HCT116 (cell line): ENCODE results near the gene SERGEF. TPM values are rescaled to one million over a fixed set of nuclear protein-coding genes. Genes with fewer than 3 reads are reported as not detected.

Experiments
- ATAC-seq: fragments of 200-7000 bp; cut with Tn5 transposase; 2 replicates; pipeline ENCODE4 v1.9.1; 2020; ENCODE audit warnings: mild to moderate bottlenecking, moderate library complexity
- BruUV-seq: library from RNA; stranded (reverse); fragments of 400-500 nt; replicated peaks from 2 replicates; lab custom pipeline; 2021; lab: Mats Ljungman, UMichigan
- CTCF ChIA-PET: fragments of 300-600 bp; sonication (Branson Sonifier 250); formaldehyde crosslinking; loops from one replicate; lab custom pipeline; 2021; ENCODE audit warnings: antibody characterized with exemption; lab: Charles Lee
- POLR2A ChIA-PET: fragments of 300-600, 350-600 bp; sonication (Branson Sonifier 250); formaldehyde crosslinking; loops from one replicate; lab custom pipeline; 2021; ENCODE audit warnings: antibody characterized with exemption; lab: Charles Lee
- RAD21 ChIA-PET, 2 experiments: fragments of 300-600 bp; sonication (Branson Sonifier 250); formaldehyde crosslinking; loops; one replicate each; lab custom pipeline; 2023; ENCODE audit warnings: low total read pairs in 2 of 2; ENCODE audit not compliant: uncharacterized antibody in 2 of 2, unreplicated experiment in 2 of 2, low non-redundant PET in 1 of 2; lab: Charles Lee
- DNase-seq: peaks from one replicate; pipeline ENCODE4 v3.0.0-alpha.2; 2010; ENCODE audit warnings: low read depth, low spot score
- H2AFZ ChIP-seq: fragments of 200-600 bp; shearing (Covaris generic), sonication (generic); 2 replicates; pipeline ENCODE4 v1.6.1; 2017; ENCODE audit warnings: low read depth, mixed run types, mixed read lengths, antibody characterized with exemption, low read length; ENCODE audit not compliant: poor library complexity, severe bottlenecking
- H3K27ac ChIP-seq: 2 replicates; pipeline ENCODE4 v1.5.1; 2012; ENCODE audit warnings: low read depth, low read length
- H3K27me3 ChIP-seq: fragments of 200-600 bp; sonication (generic); 2 replicates; pipeline ENCODE4 v1.6.1; 2016; ENCODE audit warnings: mixed run types, low read length, mixed read lengths; ENCODE audit not compliant: insufficient read depth
- H3K36me3 ChIP-seq, 2 experiments: fragments of 200-500 bp in 1 of 2; fragments of 200-600 bp in 1 of 2; sonication (Bioruptor generic) in 1 of 2; sonication (generic) in 1 of 2; 2 replicates each; pipeline versions ENCODE4 v1.5.1 to v1.6.1; 2014 to 2016; ENCODE audit warnings: low read length in 2 of 2, inconsistent platforms in 1 of 2, mixed read lengths in 1 of 2, mixed run types in 1 of 2; ENCODE audit not compliant: insufficient read depth in 2 of 2, control insufficient read depth in 1 of 2
- H3K4me1 ChIP-seq, 2 experiments: fragments of 200-600 bp in 1 of 2; sonication (generic) in 1 of 2; 2 replicates each; pipeline versions ENCODE4 v1.5.1 to v1.6.1; 2012 to 2017; ENCODE audit warnings: low read length in 2 of 2, inconsistent platforms in 1 of 2, mild to moderate bottlenecking in 1 of 2, mixed read lengths in 1 of 2, mixed run types in 1 of 2, moderate library complexity in 1 of 2; ENCODE audit not compliant: insufficient read depth in 2 of 2, control insufficient read depth in 1 of 2
- H3K4me2 ChIP-seq: fragments of 200-600 bp; sonication (generic); 2 replicates; pipeline ENCODE4 v1.6.1; 2017; ENCODE audit warnings: mixed run types, low read length, mixed read lengths
- H3K4me3 ChIP-seq, 2 experiments: fragments of 200-600 bp in 1 of 2; sonication (generic) in 1 of 2; replicated peaks in 1 of 2; 2 replicates each; pipeline ENCODE4 v1.5.1; 2011 to 2016; ENCODE audit warnings: low read length in 2 of 2, control low read depth in 1 of 2, low read depth in 1 of 2, mild to moderate bottlenecking in 1 of 2, mixed read lengths in 1 of 2, mixed run types in 1 of 2
- H3K79me2 ChIP-seq: fragments of 200-600 bp; sonication (generic); 2 replicates; pipeline ENCODE4 v1.6.1; 2017; ENCODE audit warnings: mild to moderate bottlenecking, mixed run types, low read length, moderate library complexity, mixed read lengths; ENCODE audit not compliant: insufficient read depth
- H3K9ac ChIP-seq: fragments of 200-600 bp; sonication (generic); 2 replicates; pipeline ENCODE4 v1.6.1; 2016; ENCODE audit warnings: low read length, mixed read lengths
- H3K9me2 ChIP-seq: fragments of 200-600 bp; sonication (generic), shearing (Covaris generic); 2 replicates; pipeline ENCODE4 v1.6.1; 2017; ENCODE audit warnings: mixed run types, mild to moderate bottlenecking, moderate library complexity; ENCODE audit not compliant: insufficient read depth
- H3K9me3 ChIP-seq, 2 experiments: fragments of 200-500 bp in 1 of 2; fragments of 200-600 bp in 1 of 2; sonication (Bioruptor generic) in 1 of 2; sonication (generic) in 1 of 2; 2 replicates each; pipeline ENCODE4 v1.6.1; 2014 to 2017; ENCODE audit warnings: low read length in 2 of 2, mixed read lengths in 2 of 2, inconsistent platforms in 1 of 2, low read depth in 1 of 2, mild to moderate bottlenecking in 1 of 2, mixed run types in 1 of 2, moderate library complexity in 1 of 2; ENCODE audit not compliant: control insufficient read depth in 1 of 2, insufficient read depth in 1 of 2
- H4K20me1 ChIP-seq: fragments of 200-600 bp; sonication (generic), shearing (Covaris generic); 2 replicates; pipeline ENCODE4 v1.6.1; 2017; ENCODE audit warnings: mixed run types, mild to moderate bottlenecking, moderate library complexity; ENCODE audit not compliant: insufficient read depth
- CBX3 ChIP-seq: IDR thresholded peaks from 2 replicates; pipeline ENCODE4 v1.6.1; 2012; ENCODE audit warnings: low read depth
- CEBPB ChIP-seq: IDR thresholded peaks from 2 replicates; pipeline ENCODE4 v1.6.1; 2012; ENCODE audit warnings: low read depth
- ELF1 ChIP-seq: IDR thresholded peaks from 2 replicates; pipeline ENCODE4 v1.6.1; 2012; ENCODE audit warnings: low read depth, borderline replicate concordance
- JUND ChIP-seq: IDR thresholded peaks from 2 replicates; pipeline ENCODE4 v1.6.1; 2012
- POLR2A ChIP-seq: IDR thresholded peaks from 2 replicates; pipeline ENCODE4 v1.7.0; 2011; ENCODE audit warnings: borderline replicate concordance; ENCODE audit not compliant: insufficient read depth, insufficient read length; ENCODE audit errors: extremely low read depth
- POLR2AphosphoS5 ChIP-seq: IDR thresholded peaks from 2 replicates; pipeline ENCODE4 v1.6.1; 2011; ENCODE audit warnings: mild to moderate bottlenecking, low read depth, low read length, moderate library complexity
- RAD21 ChIP-seq: IDR thresholded peaks from 2 replicates; pipeline ENCODE4 v1.6.1; 2012; ENCODE audit warnings: low read depth, mild to moderate bottlenecking
- SIN3A ChIP-seq: IDR thresholded peaks from 2 replicates; pipeline ENCODE4 v1.6.1; 2012; ENCODE audit warnings: low read depth
- SP1 ChIP-seq: IDR thresholded peaks from 2 replicates; pipeline ENCODE4 v1.6.1; 2012; ENCODE audit warnings: low read depth
- SRF ChIP-seq: IDR thresholded peaks from 2 replicates; pipeline ENCODE4 v1.6.1; 2012; ENCODE audit warnings: low read depth
- TCF7L2 ChIP-seq: IDR thresholded peaks from 2 replicates; pipeline ENCODE4 v1.7.0; 2011; ENCODE audit warnings: borderline replicate concordance, inconsistent platforms; ENCODE audit not compliant: insufficient read depth, insufficient read length; ENCODE audit errors: extremely low read depth
- YY1 ChIP-seq: IDR thresholded peaks from 2 replicates; pipeline ENCODE4 v1.6.1; 2011; ENCODE audit warnings: low read length, low read depth, moderate library complexity, mild to moderate bottlenecking; ENCODE audit not compliant: insufficient replicate concordance; ENCODE audit errors: extremely low read depth
- ZNF274 ChIP-seq: fragments of 200-500 bp; sonication (Bioruptor generic); IDR thresholded peaks from 2 replicates; pipeline ENCODE4 v1.6.1; 2014; ENCODE audit warnings: mild to moderate bottlenecking, low read depth, low read length, inconsistent platforms
- intact Hi-C: fragments of 100-400 bp; cut with micrococcal nuclease; formaldehyde crosslinking; loops from 2 replicates; pipeline ENCODE4 v1.10.0; 2022
- total RNA-seq: library from RNA; stranded (reverse); gene quantifications from one replicate; pipeline ENCODE4 v1.2.1, GENCODE V29; 2021; ENCODE audit not compliant: unreplicated experiment
- TF ChIP-seq, protein P1 (sequence below): IDR thresholded peaks from 2 replicates; pipeline ENCODE4 v1.6.1; 2012
- TF ChIP-seq, protein P2 (sequence below): IDR thresholded peaks from 2 replicates; pipeline ENCODE4 v1.6.1; 2012
- TF ChIP-seq, protein P3 (sequence below): IDR thresholded peaks from 2 replicates; pipeline ENCODE4 v1.6.1; 2012; ENCODE audit warnings: low read depth

SERGEF gene
- total RNA-seq, 1 experiment from 2014 or later, result 32.8 TPM

DNA sequence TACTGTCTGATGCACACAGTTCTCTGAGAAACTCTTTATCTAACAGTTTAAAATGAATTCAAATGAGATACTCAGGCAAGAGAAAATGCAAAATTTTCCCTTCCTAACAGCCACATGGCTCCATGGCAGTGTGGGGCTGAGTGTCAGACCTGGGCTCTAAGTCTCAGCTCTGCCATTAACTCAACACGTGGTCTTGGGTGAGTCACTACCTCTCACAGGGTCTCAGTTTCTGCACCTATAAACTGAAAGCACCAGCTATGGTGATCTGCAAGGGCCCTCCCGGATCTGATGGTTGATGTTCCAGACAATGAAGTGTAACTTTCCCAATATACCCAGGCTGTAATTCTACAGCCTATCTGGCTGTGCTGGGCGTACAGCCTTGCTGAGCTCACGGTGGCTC is 207.8 kb downstream of the SERGEF start:
- CTCF ChIA-PET, result no interaction called here
- no peak for DNase-seq
- RAD21 ChIA-PET, result no interaction called here
- H4K20me1 ChIP-seq, result no peaks in the 10 kb centered on the region
- no peaks in the 10 kb centered on the region for H3K27me3 ChIP-seq
- no peak for ATAC-seq
- no peaks in the 10 kb centered on the region for H3K9me3 ChIP-seq
- no peak overlapping the region for H3K9ac ChIP-seq
- H2AFZ ChIP-seq, result no peak overlapping the region
- intact Hi-C loops, result no loop called here
- POLR2A ChIA-PET, result no interaction called here
- TF ChIP-seq SRF, result no peak
- no peak for TF ChIP-seq POLR2A
- no peak for TF ChIP-seq ZNF274
- TF ChIP-seq POLR2AphosphoS5, result no peak
- no peak for TF ChIP-seq SP1
- no peak for TF ChIP-seq SIN3A
- TF ChIP-seq, protein P1, sequence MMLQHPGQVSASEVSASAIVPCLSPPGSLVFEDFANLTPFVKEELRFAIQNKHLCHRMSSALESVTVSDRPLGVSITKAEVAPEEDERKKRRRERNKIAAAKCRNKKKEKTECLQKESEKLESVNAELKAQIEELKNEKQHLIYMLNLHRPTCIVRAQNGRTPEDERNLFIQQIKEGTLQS, result no peak
- no peak for TF ChIP-seq YY1
- no peak for TF ChIP-seq JUND
- H3K79me2 ChIP-seq, result no peaks in the 10 kb centered on the region
- H3K4me3 ChIP-seq, result no peak overlapping the region
- H3K4me1 ChIP-seq, result no peaks in the 10 kb centered on the region
- no peak overlapping the region for H3K27ac ChIP-seq
- H3K9me2 ChIP-seq, result no peaks in the 10 kb centered on the region
- BruUV-seq, result no TSS peak
- H3K4me2 ChIP-seq, result no peak overlapping the region
- no peaks in the 10 kb centered on the region for H3K36me3 ChIP-seq

DNA sequence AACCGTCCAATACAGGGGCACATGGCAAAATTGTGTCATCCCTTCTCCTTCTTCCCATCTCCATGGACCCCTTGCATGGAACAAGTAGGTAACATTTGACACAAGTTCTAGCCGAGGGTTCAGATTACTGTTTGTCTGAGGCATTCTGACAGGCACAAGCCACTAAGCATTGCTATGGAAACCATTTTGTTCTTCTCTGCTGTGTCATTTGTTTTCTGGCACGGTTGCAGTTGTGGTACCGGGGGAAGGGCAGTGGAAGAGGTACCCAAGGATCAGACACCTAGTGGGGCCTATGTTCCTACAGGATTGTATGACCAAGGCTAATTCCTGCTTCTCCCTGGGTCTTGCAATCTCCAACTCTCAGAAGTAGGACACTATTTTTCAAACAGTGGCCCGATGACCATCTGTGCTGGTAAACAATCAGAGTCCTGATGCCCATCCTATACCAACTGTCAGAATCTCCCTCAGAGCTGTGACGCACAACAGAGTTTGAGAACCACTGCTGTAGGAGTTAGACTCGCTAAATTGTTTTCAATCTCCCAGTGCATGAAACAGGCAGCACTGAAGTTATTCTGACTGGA is 209.0 kb downstream of the SERGEF start:
- ChIA-PET POLR2A (no interaction called here), RAD21 (no interaction called here), CTCF (no interaction called here)
- no peak overlapping the region for H2AFZ ChIP-seq
- intact Hi-C loops, result no loop called here
- no TSS peak for BruUV-seq
- no peak overlapping the region for H3K27ac ChIP-seq
- no peaks in the 10 kb centered on the region for H3K9me3 ChIP-seq
- H3K4me1 ChIP-seq, result no peaks in the 10 kb centered on the region
- H3K36me3 ChIP-seq, result no peaks in the 10 kb centered on the region
- no peak for DNase-seq
- H3K4me2 ChIP-seq, result no peak overlapping the region
- no peaks in the 10 kb centered on the region for H3K27me3 ChIP-seq
- H3K9me2 ChIP-seq, result no peaks in the 10 kb centered on the region
- H4K20me1 ChIP-seq, result no peaks in the 10 kb centered on the region
- no peak overlapping the region for H3K9ac ChIP-seq
- no peak for ATAC-seq
- H3K4me3 ChIP-seq, result no peak overlapping the region
- no peaks in the 10 kb centered on the region for H3K79me2 ChIP-seq
- TF ChIP-seq RAD21 (no peak), ELF1 (no peak), TCF7L2 (no peak), CEBPB (no peak), SIN3A (no peak), CBX3 (no peak)
- TF ChIP-seq, protein P2, sequence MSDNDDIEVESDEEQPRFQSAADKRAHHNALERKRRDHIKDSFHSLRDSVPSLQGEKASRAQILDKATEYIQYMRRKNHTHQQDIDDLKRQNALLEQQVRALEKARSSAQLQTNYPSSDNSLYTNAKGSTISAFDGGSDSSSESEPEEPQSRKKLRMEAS, result no peak
- TF ChIP-seq, protein P3, sequence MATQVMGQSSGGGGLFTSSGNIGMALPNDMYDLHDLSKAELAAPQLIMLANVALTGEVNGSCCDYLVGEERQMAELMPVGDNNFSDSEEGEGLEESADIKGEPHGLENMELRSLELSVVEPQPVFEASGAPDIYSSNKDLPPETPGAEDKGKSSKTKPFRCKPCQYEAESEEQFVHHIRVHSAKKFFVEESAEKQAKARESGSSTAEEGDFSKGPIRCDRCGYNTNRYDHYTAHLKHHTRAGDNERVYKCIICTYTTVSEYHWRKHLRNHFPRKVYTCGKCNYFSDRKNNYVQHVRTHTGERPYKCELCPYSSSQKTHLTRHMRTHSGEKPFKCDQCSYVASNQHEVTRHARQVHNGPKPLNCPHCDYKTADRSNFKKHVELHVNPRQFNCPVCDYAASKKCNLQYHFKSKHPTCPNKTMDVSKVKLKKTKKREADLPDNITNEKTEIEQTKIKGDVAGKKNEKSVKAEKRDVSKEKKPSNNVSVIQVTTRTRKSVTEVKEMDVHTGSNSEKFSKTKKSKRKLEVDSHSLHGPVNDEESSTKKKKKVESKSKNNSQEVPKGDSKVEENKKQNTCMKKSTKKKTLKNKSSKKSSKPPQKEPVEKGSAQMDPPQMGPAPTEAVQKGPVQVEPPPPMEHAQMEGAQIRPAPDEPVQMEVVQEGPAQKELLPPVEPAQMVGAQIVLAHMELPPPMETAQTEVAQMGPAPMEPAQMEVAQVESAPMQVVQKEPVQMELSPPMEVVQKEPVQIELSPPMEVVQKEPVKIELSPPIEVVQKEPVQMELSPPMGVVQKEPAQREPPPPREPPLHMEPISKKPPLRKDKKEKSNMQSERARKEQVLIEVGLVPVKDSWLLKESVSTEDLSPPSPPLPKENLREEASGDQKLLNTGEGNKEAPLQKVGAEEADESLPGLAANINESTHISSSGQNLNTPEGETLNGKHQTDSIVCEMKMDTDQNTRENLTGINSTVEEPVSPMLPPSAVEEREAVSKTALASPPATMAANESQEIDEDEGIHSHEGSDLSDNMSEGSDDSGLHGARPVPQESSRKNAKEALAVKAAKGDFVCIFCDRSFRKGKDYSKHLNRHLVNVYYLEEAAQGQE, result no peak
- TF ChIP-seq, protein P1, result no peak
